ENCODE data around the gene PDXP.

PDXP gene

GRCh38 chr22:37659897-37660708, 1.6 kb downstream of the PDXP start:
- no peaks in the 10 kb centered on the region for H3K27me3 Mint-ChIP-seq
- peaks cover 40% of the 10 kb centered on the region for H3K4me1 Mint-ChIP-seq
- H3K27ac Mint-ChIP-seq = peak overlapping the region; percentile 73
- no peak for DNase-seq
- H3K36me3 Mint-ChIP-seq = peaks cover 11% of the 10 kb centered on the region
- CTCF ChIA-PET = interaction anchor here (1.0 to 7.7 kb wide), 5 partner anchors 10 to 26 kb away, joined by 3 to 83 read pairs (median 15); no protein-coding TSS in a partner anchor
- H3K9me3 Mint-ChIP-seq = no peaks in the 10 kb centered on the region
- peak overlapping the region; percentile 81 for H3K4me3 Mint-ChIP-seq

DNA sequence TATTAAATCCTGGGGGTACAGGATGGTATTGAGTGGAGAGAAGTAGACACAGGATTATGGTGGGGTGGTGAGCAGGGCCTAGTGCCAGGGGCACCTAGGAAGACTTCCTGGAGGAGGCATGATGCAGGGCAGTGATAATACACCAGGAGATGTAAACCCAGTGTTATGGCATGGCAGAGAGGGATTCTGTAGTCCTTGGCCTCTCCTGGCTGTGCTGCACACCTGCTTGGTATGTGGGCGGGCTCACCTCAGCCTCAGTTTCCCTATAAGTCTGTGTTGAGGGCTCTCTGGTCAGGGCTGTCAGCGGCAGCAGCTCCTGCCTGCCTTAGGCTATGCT, 2.2 kb downstream of the PDXP start:
- no peak for DNase-seq
- H3K36me3 Mint-ChIP-seq = peaks cover 12% of the 10 kb centered on the region
- CTCF ChIA-PET = interaction anchor here (0.6 to 7.7 kb wide), 5 partner anchors 11 to 400 kb away, joined by 3 to 83 read pairs (median 15); partner anchors contain the start of gene LGALS1
- H3K4me1 Mint-ChIP-seq = peaks cover 40% of the 10 kb centered on the region
- no peaks in the 10 kb centered on the region for H3K9me3 Mint-ChIP-seq
- H3K4me3 Mint-ChIP-seq = peak overlapping the region; percentile 81
- no peaks in the 10 kb centered on the region for H3K27me3 Mint-ChIP-seq
- peak overlapping the region; percentile 73 for H3K27ac Mint-ChIP-seq

DNA sequence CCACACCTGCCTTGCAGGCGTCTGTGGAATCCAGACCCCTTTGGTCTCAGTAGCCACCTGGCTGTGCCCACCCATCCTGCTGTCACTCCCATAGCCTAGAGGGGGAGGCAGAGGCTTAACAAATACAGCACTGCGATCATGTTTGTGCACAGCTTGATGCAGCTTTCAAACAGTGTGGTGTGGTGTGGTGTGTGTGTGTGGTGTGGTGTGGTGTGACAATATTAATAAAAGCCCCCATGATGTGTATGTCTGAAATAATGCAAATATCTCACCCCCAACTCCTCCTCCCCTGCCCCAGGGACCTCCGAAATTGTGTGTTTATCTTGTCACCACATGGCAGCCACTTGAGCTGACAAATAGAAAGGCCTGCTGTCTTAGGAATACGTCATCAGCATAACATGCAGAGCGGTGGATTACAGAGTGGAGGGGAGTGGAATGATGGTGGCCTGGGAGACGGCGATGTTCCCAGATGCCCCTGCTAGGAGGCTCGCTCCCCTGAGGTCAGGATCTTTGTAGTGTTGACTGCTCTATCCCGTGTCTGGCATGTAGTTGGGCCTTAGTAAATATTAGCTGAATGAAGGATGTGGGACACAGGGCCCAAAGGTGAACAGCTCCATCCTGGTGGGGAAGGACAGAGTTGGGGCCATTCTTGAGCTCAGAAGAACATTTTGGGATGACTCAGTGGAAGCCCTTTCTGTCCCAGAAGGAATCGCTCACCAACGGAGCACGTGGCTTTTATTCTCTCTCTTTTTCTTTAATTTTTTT, 2.8 kb downstream of the PDXP start:
- H3K4me1 Mint-ChIP-seq = peaks cover 40% of the 10 kb centered on the region
- H3K36me3 Mint-ChIP-seq = peaks cover 15% of the 10 kb centered on the region
- no peaks in the 10 kb centered on the region for H3K27me3 Mint-ChIP-seq
- peak overlapping the region; percentile 81 for H3K4me3 Mint-ChIP-seq
- CTCF ChIA-PET = interaction anchor here (0.6 to 7.7 kb wide), 5 partner anchors 10 to 401 kb away, joined by 3 to 83 read pairs (median 15); partner anchors contain the start of gene LGALS1
- no peaks in the 10 kb centered on the region for H3K9me3 Mint-ChIP-seq
- DNase-seq = peak; percentile 53
- H3K27ac Mint-ChIP-seq = peak overlapping the region; percentile 55

DNA sequence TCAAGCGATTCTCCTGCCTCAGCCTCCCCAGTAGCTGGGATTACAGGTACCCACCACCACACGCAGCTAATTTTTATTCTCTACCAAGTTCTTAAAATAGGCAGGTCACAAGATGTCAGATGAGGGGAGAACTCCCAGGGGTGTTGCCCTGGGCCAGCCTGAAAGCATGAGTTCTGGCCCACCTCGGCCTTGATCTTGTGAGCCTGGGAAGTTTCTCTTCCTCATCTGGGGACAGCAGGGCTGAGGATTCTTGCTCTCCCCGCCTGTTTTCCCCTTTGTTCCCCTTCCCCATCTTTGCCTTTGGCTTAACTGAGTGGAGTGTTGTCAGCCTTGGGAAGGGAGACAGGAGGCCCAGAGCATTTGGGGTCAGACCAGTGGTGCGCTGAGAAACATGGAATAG, 3.5 kb downstream of the PDXP start:
- DNase-seq = no peak
- peaks cover 20% of the 10 kb centered on the region for H3K36me3 Mint-ChIP-seq
- CTCF ChIA-PET = interaction anchor here (1.4 to 7.7 kb wide), 4 partner anchors 9 to 20 kb away, joined by 6 to 83 read pairs (median 34); partner anchors contain the start of gene LGALS1
- H3K4me1 Mint-ChIP-seq = peaks cover 40% of the 10 kb centered on the region
- no peak overlapping the region for H3K4me3 Mint-ChIP-seq
- no peak overlapping the region for H3K27ac Mint-ChIP-seq
- H3K9me3 Mint-ChIP-seq = no peaks in the 10 kb centered on the region
- no peaks in the 10 kb centered on the region for H3K27me3 Mint-ChIP-seq

GRCh38 chr22:37663521-37664140, 5.1 kb downstream of the PDXP start:
- peaks cover 31% of the 10 kb centered on the region for H3K4me1 Mint-ChIP-seq
- H3K9me3 Mint-ChIP-seq = no peaks in the 10 kb centered on the region
- no peak overlapping the region for H3K27ac Mint-ChIP-seq
- CTCF ChIA-PET = interaction anchor here (1.7 to 7.7 kb wide), 4 partner anchors 8 to 20 kb away, joined by 3 to 83 read pairs (median 10); no protein-coding TSS in a partner anchor
- no peak for DNase-seq
- H3K4me3 Mint-ChIP-seq = no peak overlapping the region
- H3K27me3 Mint-ChIP-seq = no peaks in the 10 kb centered on the region
- H3K36me3 Mint-ChIP-seq = peaks cover 20% of the 10 kb centered on the region

- Mint-ChIP-seq H3K9me3 (no peaks in the 10 kb centered on the region), H3K4me3 (no peak overlapping the region), H3K36me3 (peaks cover 22% of the 10 kb centered on the region), H3K27me3 (no peaks in the 10 kb centered on the region), H3K27ac (peak overlapping the region; percentile 52), H3K4me1 (peaks cover 30% of the 10 kb centered on the region)
- DNase-seq = no peak
- CTCF ChIA-PET = interaction anchor here (0.7 to 7.7 kb wide), 5 partner anchors 16 to 233 kb away, joined by 3 to 83 read pairs (median 3); no protein-coding TSS in a partner anchor
Observed at GRCh38 chr22:37664249-37665101, 6.0 kb downstream of the PDXP start.

DNA sequence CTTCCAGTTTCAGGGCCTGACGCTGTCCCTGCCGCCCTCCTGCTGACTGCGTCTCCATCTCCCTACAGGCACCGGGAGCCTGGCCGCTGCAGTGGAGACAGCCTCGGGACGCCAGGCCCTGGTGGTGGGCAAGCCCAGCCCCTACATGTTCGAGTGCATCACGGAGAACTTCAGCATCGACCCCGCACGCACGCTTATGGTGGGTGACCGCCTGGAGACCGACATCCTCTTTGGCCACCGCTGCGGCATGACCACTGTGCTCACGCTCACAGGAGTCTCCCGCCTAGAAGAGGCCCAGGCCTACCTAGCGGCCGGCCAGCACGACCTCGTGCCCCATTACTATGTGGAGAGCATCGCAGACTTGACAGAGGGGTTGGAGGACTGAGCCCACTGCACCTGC, 7.0 kb downstream of the PDXP start:
- Mint-ChIP-seq H3K4me1 (peaks cover 22% of the 10 kb centered on the region), H3K4me3 (no peak overlapping the region), H3K9me3 (no peaks in the 10 kb centered on the region), H3K27ac (no peak overlapping the region), H3K36me3 (peaks cover 24% of the 10 kb centered on the region), H3K27me3 (no peaks in the 10 kb centered on the region)
- CTCF ChIA-PET = interaction anchor here (0.7 to 21.2 kb wide), 3 partner anchors 16 to 33 kb away, joined by 3 to 506 read pairs (median 6); partner anchors contain the start of gene SH3BP1
- no peak for DNase-seq

DNA sequence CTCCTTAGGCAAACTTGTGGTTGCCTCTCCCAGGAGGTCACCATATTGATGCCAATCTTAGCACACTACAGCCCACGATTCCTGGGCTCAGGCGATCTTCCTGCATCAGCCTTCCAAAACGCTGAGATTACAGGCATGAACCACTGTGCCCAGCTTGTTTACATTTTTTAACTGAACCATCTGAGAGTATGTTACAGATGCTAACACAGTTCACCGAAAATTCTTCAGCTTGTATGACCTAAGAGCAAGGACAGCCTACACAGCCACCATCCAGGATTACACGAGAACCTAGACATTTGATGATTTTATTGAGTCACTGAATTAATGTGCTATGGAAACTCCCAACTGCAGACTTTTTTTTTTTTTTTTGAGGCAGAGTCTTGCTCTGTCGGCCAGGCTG, 11.1 kb downstream of the PDXP start:
- no peaks in the 10 kb centered on the region for H3K9me3 Mint-ChIP-seq
- peaks cover 19% of the 10 kb centered on the region for H3K36me3 Mint-ChIP-seq
- H3K4me1 Mint-ChIP-seq = peaks cover 38% of the 10 kb centered on the region
- no peaks in the 10 kb centered on the region for H3K27me3 Mint-ChIP-seq
- H3K4me3 Mint-ChIP-seq = no peak overlapping the region
- peak overlapping the region; percentile 25 for H3K27ac Mint-ChIP-seq
- CTCF ChIA-PET = interaction anchor here (1.8 to 21.2 kb wide), 3 partner anchors 11 to 37 kb away, joined by 5 to 506 read pairs (median 15); partner anchors contain the start of genes PDXP and SH3BP1
- DNase-seq = no peak

DNA sequence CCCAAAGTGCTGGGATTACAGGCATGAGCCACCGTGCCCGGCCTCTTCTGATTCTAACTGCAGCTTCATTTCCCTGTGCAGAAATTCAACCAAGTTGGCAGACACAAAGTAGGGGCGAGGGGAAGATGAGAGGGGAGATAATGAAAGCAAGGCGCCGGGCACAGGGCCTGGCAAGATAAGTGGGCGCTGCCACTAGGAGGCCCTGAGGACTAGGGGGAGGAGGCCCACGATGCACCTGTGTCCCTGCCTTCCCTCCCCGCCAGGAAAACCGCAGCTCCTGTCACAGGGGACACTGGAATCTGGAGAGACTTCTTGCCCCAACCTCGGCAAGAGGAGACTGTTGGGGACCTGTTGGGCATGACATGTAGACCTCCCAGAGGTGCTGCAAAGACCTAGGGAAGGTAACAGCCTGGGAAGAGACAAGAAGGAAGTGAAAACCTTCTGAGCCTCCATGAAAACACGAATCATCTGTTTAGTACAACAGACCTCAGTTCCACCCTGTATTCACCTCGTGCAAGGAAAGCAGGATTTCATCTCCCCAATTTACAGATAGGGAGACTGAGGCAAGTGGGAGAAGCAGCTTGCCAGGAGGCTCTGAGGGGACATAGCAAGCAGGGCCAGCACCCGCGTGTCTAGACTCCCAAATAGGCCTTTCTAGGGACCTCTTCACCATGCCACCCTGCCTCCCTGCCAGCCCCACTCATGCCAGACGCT, 13.8 kb downstream of the PDXP start:
- H3K27me3 Mint-ChIP-seq = no peaks in the 10 kb centered on the region
- CTCF ChIA-PET = interaction anchor here (2.3 to 21.2 kb wide), 4 partner anchors 9 to 40 kb away, joined by 11 to 506 read pairs (median 15); partner anchors contain the start of genes PDXP and SH3BP1
- H3K36me3 Mint-ChIP-seq = peaks cover 14% of the 10 kb centered on the region
- H3K4me3 Mint-ChIP-seq = no peak overlapping the region
- peaks cover 54% of the 10 kb centered on the region for H3K4me1 Mint-ChIP-seq
- DNase-seq = peak; percentile 50
- peak overlapping the region; percentile 76 for H3K27ac Mint-ChIP-seq
- H3K9me3 Mint-ChIP-seq = no peaks in the 10 kb centered on the region

- peaks cover 17% of the 10 kb centered on the region for H3K36me3 Mint-ChIP-seq
Observed at GRCh38 chr22:37672920-37673455, 14.5 kb downstream of the PDXP start.

DNA sequence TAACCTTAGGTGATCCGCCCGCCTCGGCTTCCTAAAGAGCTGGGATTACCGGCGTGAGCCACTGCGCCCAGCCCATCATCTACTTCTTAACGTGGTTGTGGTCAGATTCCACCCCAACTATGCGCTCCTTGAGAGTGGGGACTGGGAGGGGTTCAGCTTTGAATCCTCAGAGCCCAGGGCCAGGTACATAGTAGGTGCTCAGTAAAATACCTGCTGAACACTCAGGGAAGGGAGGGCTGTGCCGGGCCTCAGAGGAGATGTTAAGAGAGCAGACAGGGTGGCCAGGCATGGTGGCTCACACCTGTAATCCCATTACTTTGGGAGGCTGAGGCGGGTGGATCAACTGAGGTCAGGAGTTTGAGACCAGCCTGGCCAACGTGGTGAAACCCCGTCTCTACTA, 15.7 kb downstream of the PDXP start:
- CTCF ChIA-PET = interaction anchor here (1.0 to 21.2 kb wide), 3 partner anchors 15 to 134 kb away, joined by 4 to 506 read pairs (median 7); partner anchors contain the start of genes GCAT, PDXP and SH3BP1
- DNase-seq = no peak
- Mint-ChIP-seq H3K27me3 (no peaks in the 10 kb centered on the region), H3K9me3 (no peaks in the 10 kb centered on the region), H3K36me3 (peaks cover 18% of the 10 kb centered on the region), H3K4me3 (peak overlapping the region; percentile 80), H3K4me1 (peaks cover 63% of the 10 kb centered on the region), H3K27ac (peak overlapping the region; percentile 86)

More at GRCh38 chr22:37672920-37673455, 14.5 kb downstream of the PDXP start:
- peak overlapping the region; percentile 76 for H3K27ac Mint-ChIP-seq
- CTCF ChIA-PET = interaction anchor here (1.5 to 21.2 kb wide), 3 partner anchors 9 to 40 kb away, joined by 7 to 506 read pairs (median 11); partner anchors contain the start of genes PDXP and SH3BP1
- H3K9me3 Mint-ChIP-seq = no peaks in the 10 kb centered on the region
- no peak for DNase-seq
- H3K4me3 Mint-ChIP-seq = no peak overlapping the region
- peaks cover 59% of the 10 kb centered on the region for H3K4me1 Mint-ChIP-seq
- no peaks in the 10 kb centered on the region for H3K27me3 Mint-ChIP-seq
